ENCODE results near the gene ERRFI1. TPM values are rescaled to one million over a fixed set of nuclear protein-coding genes. Genes with fewer than 3 reads are reported as not detected.

The ERRFI1 gene
- total RNA-seq, 1 experiment from 2014 or later, result 44.6 TPM

DNA sequence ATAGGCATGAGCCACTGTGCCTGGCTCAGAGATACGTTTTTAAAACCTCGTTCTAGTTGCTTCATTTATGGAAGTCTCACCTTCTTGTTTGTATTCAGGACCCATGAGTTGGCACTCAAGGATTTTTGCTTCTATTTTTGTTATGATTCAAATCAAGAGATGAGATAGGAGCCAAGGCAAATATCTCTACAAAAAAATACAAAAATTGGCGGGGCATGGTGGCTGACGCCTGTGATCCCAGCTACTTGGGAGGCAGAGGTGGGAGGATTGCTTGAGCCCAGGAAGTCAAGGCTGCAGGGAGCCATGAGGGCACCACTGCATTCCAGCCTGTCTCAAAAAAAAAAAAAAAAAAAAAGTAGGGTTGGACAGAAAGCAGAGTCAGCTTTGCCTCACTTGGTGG lies 36.8 kb upstream of the ERRFI1 start (continued):
- TF ChIP-seq, protein P1, sequence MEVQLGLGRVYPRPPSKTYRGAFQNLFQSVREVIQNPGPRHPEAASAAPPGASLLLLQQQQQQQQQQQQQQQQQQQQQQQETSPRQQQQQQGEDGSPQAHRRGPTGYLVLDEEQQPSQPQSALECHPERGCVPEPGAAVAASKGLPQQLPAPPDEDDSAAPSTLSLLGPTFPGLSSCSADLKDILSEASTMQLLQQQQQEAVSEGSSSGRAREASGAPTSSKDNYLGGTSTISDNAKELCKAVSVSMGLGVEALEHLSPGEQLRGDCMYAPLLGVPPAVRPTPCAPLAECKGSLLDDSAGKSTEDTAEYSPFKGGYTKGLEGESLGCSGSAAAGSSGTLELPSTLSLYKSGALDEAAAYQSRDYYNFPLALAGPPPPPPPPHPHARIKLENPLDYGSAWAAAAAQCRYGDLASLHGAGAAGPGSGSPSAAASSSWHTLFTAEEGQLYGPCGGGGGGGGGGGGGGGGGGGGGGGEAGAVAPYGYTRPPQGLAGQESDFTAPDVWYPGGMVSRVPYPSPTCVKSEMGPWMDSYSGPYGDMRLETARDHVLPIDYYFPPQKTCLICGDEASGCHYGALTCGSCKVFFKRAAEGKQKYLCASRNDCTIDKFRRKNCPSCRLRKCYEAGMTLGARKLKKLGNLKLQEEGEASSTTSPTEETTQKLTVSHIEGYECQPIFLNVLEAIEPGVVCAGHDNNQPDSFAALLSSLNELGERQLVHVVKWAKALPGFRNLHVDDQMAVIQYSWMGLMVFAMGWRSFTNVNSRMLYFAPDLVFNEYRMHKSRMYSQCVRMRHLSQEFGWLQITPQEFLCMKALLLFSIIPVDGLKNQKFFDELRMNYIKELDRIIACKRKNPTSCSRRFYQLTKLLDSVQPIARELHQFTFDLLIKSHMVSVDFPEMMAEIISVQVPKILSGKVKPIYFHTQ (CRISPR knock-in tag; IDR thresholded peaks at IDR 0.05), result no peak
- TF ChIP-seq MXD4 (CRISPR knock-in tag; IDR thresholded peaks at IDR 0.05; ENCODE audit: borderline replicate concordance), result no peak
- no peak for TF ChIP-seq ELF4 (CRISPR knock-in tag; IDR thresholded peaks at IDR 0.05; ENCODE audit: low read depth)
- TF ChIP-seq SMAD4 (CRISPR knock-in tag; IDR thresholded peaks at IDR 0.05), result no peak
- no peak for TF ChIP-seq FOXJ3 (CRISPR knock-in tag; IDR thresholded peaks at IDR 0.05; ENCODE audit: borderline replicate concordance)
- TF ChIP-seq, protein P2, sequence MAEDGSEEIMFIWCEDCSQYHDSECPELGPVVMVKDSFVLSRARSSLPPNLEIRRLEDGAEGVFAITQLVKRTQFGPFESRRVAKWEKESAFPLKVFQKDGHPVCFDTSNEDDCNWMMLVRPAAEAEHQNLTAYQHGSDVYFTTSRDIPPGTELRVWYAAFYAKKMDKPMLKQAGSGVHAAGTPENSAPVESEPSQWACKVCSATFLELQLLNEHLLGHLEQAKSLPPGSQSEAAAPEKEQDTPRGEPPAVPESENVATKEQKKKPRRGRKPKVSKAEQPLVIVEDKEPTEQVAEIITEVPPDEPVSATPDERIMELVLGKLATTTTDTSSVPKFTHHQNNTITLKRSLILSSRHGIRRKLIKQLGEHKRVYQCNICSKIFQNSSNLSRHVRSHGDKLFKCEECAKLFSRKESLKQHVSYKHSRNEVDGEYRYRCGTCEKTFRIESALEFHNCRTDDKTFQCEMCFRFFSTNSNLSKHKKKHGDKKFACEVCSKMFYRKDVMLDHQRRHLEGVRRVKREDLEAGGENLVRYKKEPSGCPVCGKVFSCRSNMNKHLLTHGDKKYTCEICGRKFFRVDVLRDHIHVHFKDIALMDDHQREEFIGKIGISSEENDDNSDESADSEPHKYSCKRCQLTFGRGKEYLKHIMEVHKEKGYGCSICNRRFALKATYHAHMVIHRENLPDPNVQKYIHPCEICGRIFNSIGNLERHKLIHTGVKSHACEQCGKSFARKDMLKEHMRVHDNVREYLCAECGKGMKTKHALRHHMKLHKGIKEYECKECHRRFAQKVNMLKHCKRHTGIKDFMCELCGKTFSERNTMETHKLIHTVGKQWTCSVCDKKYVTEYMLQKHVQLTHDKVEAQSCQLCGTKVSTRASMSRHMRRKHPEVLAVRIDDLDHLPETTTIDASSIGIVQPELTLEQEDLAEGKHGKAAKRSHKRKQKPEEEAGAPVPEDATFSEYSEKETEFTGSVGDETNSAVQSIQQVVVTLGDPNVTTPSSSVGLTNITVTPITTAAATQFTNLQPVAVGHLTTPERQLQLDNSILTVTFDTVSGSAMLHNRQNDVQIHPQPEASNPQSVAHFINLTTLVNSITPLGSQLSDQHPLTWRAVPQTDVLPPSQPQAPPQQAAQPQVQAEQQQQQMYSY (CRISPR knock-in tag; IDR thresholded peaks at IDR 0.05), result no peak
- TF ChIP-seq, protein P3, sequence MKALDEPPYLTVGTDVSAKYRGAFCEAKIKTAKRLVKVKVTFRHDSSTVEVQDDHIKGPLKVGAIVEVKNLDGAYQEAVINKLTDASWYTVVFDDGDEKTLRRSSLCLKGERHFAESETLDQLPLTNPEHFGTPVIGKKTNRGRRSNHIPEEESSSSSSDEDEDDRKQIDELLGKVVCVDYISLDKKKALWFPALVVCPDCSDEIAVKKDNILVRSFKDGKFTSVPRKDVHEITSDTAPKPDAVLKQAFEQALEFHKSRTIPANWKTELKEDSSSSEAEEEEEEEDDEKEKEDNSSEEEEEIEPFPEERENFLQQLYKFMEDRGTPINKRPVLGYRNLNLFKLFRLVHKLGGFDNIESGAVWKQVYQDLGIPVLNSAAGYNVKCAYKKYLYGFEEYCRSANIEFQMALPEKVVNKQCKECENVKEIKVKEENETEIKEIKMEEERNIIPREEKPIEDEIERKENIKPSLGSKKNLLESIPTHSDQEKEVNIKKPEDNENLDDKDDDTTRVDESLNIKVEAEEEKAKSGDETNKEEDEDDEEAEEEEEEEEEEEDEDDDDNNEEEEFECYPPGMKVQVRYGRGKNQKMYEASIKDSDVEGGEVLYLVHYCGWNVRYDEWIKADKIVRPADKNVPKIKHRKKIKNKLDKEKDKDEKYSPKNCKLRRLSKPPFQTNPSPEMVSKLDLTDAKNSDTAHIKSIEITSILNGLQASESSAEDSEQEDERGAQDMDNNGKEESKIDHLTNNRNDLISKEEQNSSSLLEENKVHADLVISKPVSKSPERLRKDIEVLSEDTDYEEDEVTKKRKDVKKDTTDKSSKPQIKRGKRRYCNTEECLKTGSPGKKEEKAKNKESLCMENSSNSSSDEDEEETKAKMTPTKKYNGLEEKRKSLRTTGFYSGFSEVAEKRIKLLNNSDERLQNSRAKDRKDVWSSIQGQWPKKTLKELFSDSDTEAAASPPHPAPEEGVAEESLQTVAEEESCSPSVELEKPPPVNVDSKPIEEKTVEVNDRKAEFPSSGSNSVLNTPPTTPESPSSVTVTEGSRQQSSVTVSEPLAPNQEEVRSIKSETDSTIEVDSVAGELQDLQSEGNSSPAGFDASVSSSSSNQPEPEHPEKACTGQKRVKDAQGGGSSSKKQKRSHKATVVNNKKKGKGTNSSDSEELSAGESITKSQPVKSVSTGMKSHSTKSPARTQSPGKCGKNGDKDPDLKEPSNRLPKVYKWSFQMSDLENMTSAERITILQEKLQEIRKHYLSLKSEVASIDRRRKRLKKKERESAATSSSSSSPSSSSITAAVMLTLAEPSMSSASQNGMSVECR (CRISPR knock-in tag; IDR thresholded peaks at IDR 0.05; ENCODE audit: borderline replicate concordance), result no peak
- TF ChIP-seq, protein P4, sequence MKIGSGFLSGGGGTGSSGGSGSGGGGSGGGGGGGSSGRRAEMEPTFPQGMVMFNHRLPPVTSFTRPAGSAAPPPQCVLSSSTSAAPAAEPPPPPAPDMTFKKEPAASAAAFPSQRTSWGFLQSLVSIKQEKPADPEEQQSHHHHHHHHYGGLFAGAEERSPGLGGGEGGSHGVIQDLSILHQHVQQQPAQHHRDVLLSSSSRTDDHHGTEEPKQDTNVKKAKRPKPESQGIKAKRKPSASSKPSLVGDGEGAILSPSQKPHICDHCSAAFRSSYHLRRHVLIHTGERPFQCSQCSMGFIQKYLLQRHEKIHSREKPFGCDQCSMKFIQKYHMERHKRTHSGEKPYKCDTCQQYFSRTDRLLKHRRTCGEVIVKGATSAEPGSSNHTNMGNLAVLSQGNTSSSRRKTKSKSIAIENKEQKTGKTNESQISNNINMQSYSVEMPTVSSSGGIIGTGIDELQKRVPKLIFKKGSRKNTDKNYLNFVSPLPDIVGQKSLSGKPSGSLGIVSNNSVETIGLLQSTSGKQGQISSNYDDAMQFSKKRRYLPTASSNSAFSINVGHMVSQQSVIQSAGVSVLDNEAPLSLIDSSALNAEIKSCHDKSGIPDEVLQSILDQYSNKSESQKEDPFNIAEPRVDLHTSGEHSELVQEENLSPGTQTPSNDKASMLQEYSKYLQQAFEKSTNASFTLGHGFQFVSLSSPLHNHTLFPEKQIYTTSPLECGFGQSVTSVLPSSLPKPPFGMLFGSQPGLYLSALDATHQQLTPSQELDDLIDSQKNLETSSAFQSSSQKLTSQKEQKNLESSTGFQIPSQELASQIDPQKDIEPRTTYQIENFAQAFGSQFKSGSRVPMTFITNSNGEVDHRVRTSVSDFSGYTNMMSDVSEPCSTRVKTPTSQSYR (CRISPR knock-in tag; IDR thresholded peaks at IDR 0.05), result no peak
- TF ChIP-seq, protein P5, sequence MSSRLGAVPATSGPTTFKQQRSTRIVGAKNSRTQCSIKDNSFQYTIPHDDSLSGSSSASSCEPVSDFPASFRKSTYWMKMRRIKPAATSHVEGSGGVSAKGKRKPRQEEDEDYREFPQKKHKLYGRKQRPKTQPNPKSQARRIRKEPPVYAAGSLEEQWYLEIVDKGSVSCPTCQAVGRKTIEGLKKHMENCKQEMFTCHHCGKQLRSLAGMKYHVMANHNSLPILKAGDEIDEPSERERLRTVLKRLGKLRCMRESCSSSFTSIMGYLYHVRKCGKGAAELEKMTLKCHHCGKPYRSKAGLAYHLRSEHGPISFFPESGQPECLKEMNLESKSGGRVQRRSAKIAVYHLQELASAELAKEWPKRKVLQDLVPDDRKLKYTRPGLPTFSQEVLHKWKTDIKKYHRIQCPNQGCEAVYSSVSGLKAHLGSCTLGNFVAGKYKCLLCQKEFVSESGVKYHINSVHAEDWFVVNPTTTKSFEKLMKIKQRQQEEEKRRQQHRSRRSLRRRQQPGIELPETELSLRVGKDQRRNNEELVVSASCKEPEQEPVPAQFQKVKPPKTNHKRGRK (CRISPR knock-in tag; IDR thresholded peaks at IDR 0.05; ENCODE audit: borderline replicate concordance), result no peak

Data from WTC11 (cell line).